CD14-positive monocyte (primary cell): ENCODE measurements around the gene PARK7. TPM values are rescaled to one million over a fixed set of nuclear protein-coding genes. Genes with fewer than 3 reads are reported as not detected.
A peak's percentile ranks its signal among the peaks of the same experiment; 100 is the strongest.

Experiments
- DNase-seq, 3 donors: peaks; one replicate each; pipeline ENCODE4 v3.0.0-alpha.2; 2011 to 2022
- H2AFZ ChIP-seq: 2 replicates; pipeline ENCODE4 v1.6.0; 2012; ENCODE audit warnings: mild to moderate bottlenecking, low read depth, low read length, inconsistent platforms; ENCODE audit not compliant: insufficient read depth, poor library complexity, severe bottlenecking
- H3K27ac ChIP-seq, 2 donors: 1 replicate in 1 of 2; 2 replicates in 1 of 2; pipeline ENCODE4 v1.5.1; 2012 to 2013; ENCODE audit warnings: low read length in 2 of 2, control low read depth in 1 of 2, inconsistent platforms in 1 of 2, low read depth in 1 of 2, mild to moderate bottlenecking in 1 of 2
- H3K27me3 ChIP-seq, 2 donors: one replicate each; pipeline versions ENCODE4 v1.6.0 to v1.6.1; 2011 to 2013; ENCODE audit warnings: low read length in 2 of 2; ENCODE audit not compliant: control insufficient read depth in 2 of 2, insufficient read depth in 2 of 2
- H3K36me3 ChIP-seq, 2 donors: replicated peaks in 1 of 2; 1 replicate in 1 of 2; 2 replicates in 1 of 2; pipeline versions ENCODE4 v1.5.1 to v1.6.1; 2012 to 2013; ENCODE audit warnings: low read length in 2 of 2, control low read depth in 1 of 2, inconsistent platforms in 1 of 2, mild to moderate bottlenecking in 1 of 2; ENCODE audit not compliant: insufficient read depth in 2 of 2, control insufficient read depth in 1 of 2
- H3K4me1 ChIP-seq, 2 donors: 1 replicate in 1 of 2; 2 replicates in 1 of 2; pipeline versions ENCODE4 v1.5.1 to v1.6.1; 2012 to 2013; ENCODE audit warnings: low read length in 2 of 2, control low read depth in 1 of 2, inconsistent platforms in 1 of 2, mild to moderate bottlenecking in 1 of 2, moderate library complexity in 1 of 2; ENCODE audit not compliant: insufficient read depth in 2 of 2, control insufficient read depth in 1 of 2
- H3K4me2 ChIP-seq: replicated peaks from 2 replicates; pipeline ENCODE3; 2012; ENCODE audit warnings: low read length, moderate library complexity, mild to moderate bottlenecking; ENCODE audit not compliant: poor library complexity, severe bottlenecking; ENCODE audit errors: extremely low read depth
- H3K4me3 ChIP-seq, 3 experiments: fragments of 200-600 bp in 1 of 3; sonication (generic) in 1 of 3; replicated peaks in 1 of 3; 1 replicate in 2 of 3; 2 replicates in 1 of 3; pipeline ENCODE4 v1.5.1; 2011 to 2013; ENCODE audit warnings: low read length in 3 of 3, mild to moderate bottlenecking in 3 of 3, control low read depth in 2 of 3, low read depth in 2 of 3, inconsistent platforms in 1 of 3, moderate library complexity in 1 of 3
- H3K79me2 ChIP-seq: 2 replicates; pipeline ENCODE4 v1.6.0; 2012; ENCODE audit warnings: mild to moderate bottlenecking, control low read depth, inconsistent platforms, low read length, moderate library complexity; ENCODE audit not compliant: insufficient read depth
- H3K9ac ChIP-seq: 2 replicates; pipeline ENCODE4 v1.6.0; 2017; ENCODE audit warnings: low read length, mild to moderate bottlenecking; ENCODE audit not compliant: insufficient read depth, poor library complexity, severe bottlenecking
- H3K9me3 ChIP-seq, 2 donors: replicated peaks in 1 of 2; 1 replicate in 1 of 2; 2 replicates in 1 of 2; pipeline versions ENCODE4 v1.5.1 to v1.6.1; 2012 to 2013; ENCODE audit warnings: low read length in 2 of 2, control low read depth in 1 of 2; ENCODE audit not compliant: control insufficient read depth in 1 of 2, insufficient read depth in 1 of 2
- H4K20me1 ChIP-seq: 2 replicates; pipeline ENCODE4 v1.6.0; 2012; ENCODE audit warnings: mild to moderate bottlenecking, low read length, control low read depth, moderate library complexity; ENCODE audit not compliant: insufficient read depth
- H3K27ac Mint-ChIP-seq, 7 donors: one replicate each; pipeline ENCODE4 v1.8.0; 2020; ENCODE audit warnings: mild to moderate bottlenecking in 7 of 7, mixed read lengths in 7 of 7, moderate library complexity in 6 of 7, inconsistent platforms in 2 of 7
- H3K27me3 Mint-ChIP-seq, 3 donors: one replicate each; pipeline ENCODE4 v1.8.0; 2021 to 2022; ENCODE audit warnings: low read depth in 3 of 3, mild to moderate bottlenecking in 3 of 3, mixed read lengths in 3 of 3, moderate library complexity in 3 of 3, inconsistent platforms in 1 of 3
- H3K36me3 Mint-ChIP-seq, 2 donors: one replicate each; pipeline ENCODE4 v1.8.0; 2020; ENCODE audit warnings: mixed read lengths in 2 of 2, inconsistent platforms in 1 of 2, mild to moderate bottlenecking in 1 of 2
- H3K4me1 Mint-ChIP-seq: one replicate; pipeline ENCODE4 v1.8.0; 2020; ENCODE audit warnings: mild to moderate bottlenecking, mixed read lengths
- H3K4me3 Mint-ChIP-seq, 2 donors: one replicate each; pipeline ENCODE4 v1.8.0; 2020; ENCODE audit warnings: mild to moderate bottlenecking in 2 of 2, mixed read lengths in 2 of 2, moderate library complexity in 1 of 2
- H3K9me3 Mint-ChIP-seq, 7 donors: one replicate each; pipeline ENCODE4 v1.8.0; 2020 to 2022; ENCODE audit warnings: mixed read lengths in 7 of 7, mild to moderate bottlenecking in 6 of 7, moderate library complexity in 6 of 7, inconsistent platforms in 2 of 7
- CTCF ChIP-seq: fragments of 200-600 bp; IDR thresholded peaks from one replicate; pipeline ENCODE4 v1.8.0; 2022; ENCODE audit warnings: antibody characterized with exemption, mild to moderate bottlenecking
- WGBS: methylation state at CpG from one replicate; pipeline ENCODE4 v1.1.5; 2013; ENCODE audit warnings: missing lambda C conversion rate; ENCODE audit not compliant: insufficient coverage; 5-methylcytosine and 5-hydroxymethylcytosine counted together
- intact Hi-C, 2 donors: fragments of 100-400 bp; cut with micrococcal nuclease; formaldehyde crosslinking; loops; one replicate each; pipeline versions ENCODE4 v1.15.0 to v1.15.1; 2023
- polyA plus RNA-seq, 3 donors: library from polyadenylated mRNA; depleted of rRNA in 1 of 3; unstranded in 2 of 3; stranded (reverse) in 1 of 3; fragments of 300-500 nt in 2 of 3; fragments of >200 nt in 1 of 3; fragmentation: Illumina TruSeq in 2 of 3; gene quantifications; 1 replicate in 2 of 3; 2 replicates in 1 of 3; pipeline ENCODE4 v1.2.3, GENCODE V29; 2012 to 2021

Gene PARK7
- polyA plus RNA-seq, 3 donors, result 116 to 391 (median 353) TPM

GRCh38 chr1:7987528-7987927 is 26.0 kb downstream of the PARK7 start:
- H3K4me3 Mint-ChIP-seq, result no peak overlapping the region
- Histone ChIP-seq H3K36me3 (peaks cover 46 to 77% of the 10 kb centered on the region in 2 donors), H3K27me3 (no peaks in the 10 kb centered on the region), H3K27ac (no peak overlapping the region), H3K9ac (no peak overlapping the region), H3K4me1 (no peaks in the 10 kb centered on the region), H4K20me1 (peaks cover 11% of the 10 kb centered on the region), H2AFZ (no peak overlapping the region), H3K4me2 (no peak overlapping the region), H3K79me2 (no peaks in the 10 kb centered on the region), H3K9me3 (no peaks in the 10 kb centered on the region), H3K4me3 (no peak overlapping the region)
- 97% methylated on average over 6 of the region's 7 CpGs for WGBS
- no peak for DNase-seq
- no peak for TF ChIP-seq CTCF
- intact Hi-C loops, result loop anchor here in 1 of 2 donors (5.0 kb wide), 1 partner anchor 360 kb away; no protein-coding TSS in a partner anchor
- H3K27ac Mint-ChIP-seq, result no peak overlapping the region
- peaks cover under 1% of the 10 kb centered on the region for H3K4me1 Mint-ChIP-seq
- peaks cover 60 to 76% of the 10 kb centered on the region in 2 donors for H3K36me3 Mint-ChIP-seq
- H3K27me3 Mint-ChIP-seq, result peaks cover 0 to 2% (median 0%) of the 10 kb centered on the region in 3 donors
- H3K9me3 Mint-ChIP-seq, result peaks cover 0 to 3% (median 0%) of the 10 kb centered on the region in 7 donors

GRCh38 chr1:7988576-7988975 is 27.1 kb downstream of the PARK7 start:
- Mint-ChIP-seq H3K36me3 (peaks cover 51 to 65% of the 10 kb centered on the region in 2 donors), H3K27ac (no peak overlapping the region), H3K4me1 (peaks cover 3% of the 10 kb centered on the region), H3K27me3 (peaks cover 0 to 2% (median 0%) of the 10 kb centered on the region in 3 donors), H3K4me3 (no peak overlapping the region), H3K9me3 (peaks cover 0 to 3% (median 0%) of the 10 kb centered on the region in 7 donors)
- no peak overlapping the region for H3K9ac ChIP-seq
- H3K27ac ChIP-seq, result peak overlapping the region in 1 of 2 donors; percentile 14
- no peaks in the 10 kb centered on the region for H3K79me2 ChIP-seq
- H3K4me2 ChIP-seq, result no peak overlapping the region
- no peaks in the 10 kb centered on the region for H3K27me3 ChIP-seq
- no peak for TF ChIP-seq CTCF
- peaks cover 36 to 66% of the 10 kb centered on the region in 2 donors for H3K36me3 ChIP-seq
- WGBS, result 100% methylated on average over 1 of the region's 1 CpG
- intact Hi-C loops, result loop anchor here in 1 of 2 donors (5.0 kb wide), 1 partner anchor 359 kb away; no protein-coding TSS in a partner anchor
- DNase-seq, result no peak
- H3K4me1 ChIP-seq, result peaks cover 3 to 6% of the 10 kb centered on the region in 2 donors
- peaks cover under 1% of the 10 kb centered on the region for H4K20me1 ChIP-seq
- no peak overlapping the region for H2AFZ ChIP-seq
- H3K9me3 ChIP-seq, result no peaks in the 10 kb centered on the region
- H3K4me3 ChIP-seq, result no peak overlapping the region
